Activated T-cell treated with anti-CD3 and anti-CD28 coated beads for 1 hour (primary cell): ENCODE measurements around the gene METTL26.
A peak's percentile ranks its signal among the peaks of the same experiment; 100 is the strongest.
"Not testable (repeated sequence)": the region's sequence is repeated elsewhere in the genome, so short reads cannot be mapped to it uniquely, and the experiment has no call there.

Source experiments
- DNase-seq: peaks from one replicate; pipeline ENCODE4 v3.0.0-alpha.2; 2020; ENCODE audit warnings: low read depth

Gene METTL26

DNA sequence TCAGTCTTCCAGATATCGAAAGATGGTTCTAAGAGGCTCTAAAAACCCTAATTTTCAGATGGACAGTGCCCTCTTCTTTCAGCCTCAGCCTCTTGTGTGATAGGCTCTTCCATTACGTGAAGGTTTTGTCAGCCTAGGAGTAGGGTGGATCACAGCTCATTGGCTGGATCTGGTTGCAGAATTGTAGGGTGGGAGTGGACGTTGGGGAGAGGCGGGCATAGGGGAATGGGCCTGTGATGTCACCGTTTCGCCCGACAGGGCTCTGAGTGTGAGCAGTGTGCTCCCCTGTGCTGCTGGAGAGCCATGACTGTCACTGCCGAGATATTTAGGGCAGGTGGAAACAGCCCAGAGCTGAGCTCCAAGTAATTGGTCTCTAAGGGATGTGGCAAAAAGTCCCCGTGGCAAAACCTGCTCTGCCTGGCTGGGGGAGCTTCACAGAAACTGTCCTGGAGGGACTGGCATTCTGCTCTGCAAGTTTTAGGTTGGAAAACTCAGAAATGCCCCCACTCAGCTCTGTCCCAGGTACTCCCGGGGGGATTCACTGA, 11.5 kb downstream of the METTL26 start:
- no peak for DNase-seq

DNA sequence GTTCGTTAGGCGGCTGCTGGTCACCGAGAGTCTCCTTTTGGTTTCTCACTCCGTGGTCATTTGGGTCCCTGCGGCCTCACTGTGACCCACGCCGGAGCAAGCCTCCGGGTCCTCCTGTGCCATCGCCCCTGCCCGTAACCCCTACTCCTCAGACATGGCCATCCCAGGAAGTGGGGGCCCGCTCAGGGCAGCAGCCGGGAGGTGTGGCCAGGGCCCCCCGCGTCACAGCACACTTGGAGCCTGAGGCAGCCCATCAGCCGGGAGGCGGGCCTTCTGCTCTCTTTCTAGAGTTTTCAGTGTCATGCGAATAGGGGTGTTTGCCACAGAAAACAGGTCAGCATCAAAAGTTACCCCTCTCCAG, 13.2 kb downstream of the METTL26 start:
- no peak for DNase-seq

DNA sequence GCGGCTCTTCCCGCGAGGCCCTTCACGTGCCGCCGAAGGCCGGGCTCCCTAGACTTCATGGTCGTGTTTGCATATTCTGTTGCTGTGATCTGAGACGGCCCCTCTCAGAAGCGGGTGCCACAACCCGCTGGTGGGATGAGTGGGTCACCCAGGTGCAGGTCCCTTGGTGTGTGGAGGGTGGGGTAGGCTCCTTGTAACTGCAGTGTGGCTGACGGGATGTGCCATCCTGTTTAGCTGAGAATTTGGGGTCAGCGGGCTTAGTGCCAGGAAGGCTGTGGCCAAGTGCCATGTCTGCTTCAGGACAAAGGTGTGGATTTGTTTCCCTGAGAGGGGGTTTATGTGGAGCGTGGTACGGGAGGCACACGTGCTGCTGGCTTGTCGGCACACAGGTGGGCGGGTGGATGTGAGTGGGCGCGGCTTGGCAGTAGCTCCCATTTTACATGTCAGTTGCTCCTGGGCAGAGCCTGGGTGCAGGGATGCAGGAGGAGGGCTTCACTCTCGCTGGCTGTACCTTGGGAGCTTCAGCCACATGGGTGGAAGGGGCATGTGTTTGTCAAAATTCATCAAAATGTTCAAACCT, 14.5 kb downstream of the METTL26 start:
- no peak for DNase-seq

DNA sequence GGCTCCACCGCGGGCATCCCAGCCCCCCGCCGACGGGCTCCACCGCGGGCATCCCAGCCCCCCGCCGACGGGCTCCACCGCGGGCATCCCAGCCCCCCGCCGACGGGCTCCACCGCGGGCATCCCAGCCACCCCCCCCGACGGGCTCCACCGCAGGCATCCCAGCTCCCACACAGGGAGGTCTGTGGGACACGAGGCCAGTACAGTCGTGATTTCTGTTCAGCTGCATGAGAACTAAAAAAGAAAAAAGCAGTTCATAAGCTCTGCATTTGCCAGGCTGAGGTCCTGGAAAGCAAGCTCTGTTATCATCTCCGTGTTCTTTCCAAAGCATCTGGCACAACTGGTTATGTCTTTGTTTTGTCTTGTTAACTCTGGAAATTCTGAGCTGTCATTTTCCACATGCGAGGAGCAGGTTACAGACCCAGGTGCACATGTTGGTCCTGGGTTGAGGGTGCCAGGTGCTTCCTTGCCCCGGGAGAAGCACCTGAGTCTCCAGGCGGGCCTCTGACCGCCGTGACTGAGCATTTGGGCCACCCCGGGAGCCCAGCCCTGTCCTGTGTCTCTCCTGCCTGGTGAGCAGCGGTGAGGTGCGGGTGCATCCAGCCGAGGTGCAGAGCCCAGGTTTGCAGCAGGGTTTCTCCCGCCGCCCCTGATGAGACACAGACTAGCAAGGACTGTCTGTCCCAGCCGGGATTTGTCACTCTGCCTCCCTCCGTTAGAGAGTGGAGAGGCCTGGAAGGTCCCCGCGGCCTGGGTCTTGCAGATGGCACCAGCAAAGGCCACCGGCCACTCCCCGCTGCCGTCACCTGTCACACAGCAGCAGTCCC, 15.2 kb downstream of the METTL26 start:
- DNase-seq: no peak

DNA sequence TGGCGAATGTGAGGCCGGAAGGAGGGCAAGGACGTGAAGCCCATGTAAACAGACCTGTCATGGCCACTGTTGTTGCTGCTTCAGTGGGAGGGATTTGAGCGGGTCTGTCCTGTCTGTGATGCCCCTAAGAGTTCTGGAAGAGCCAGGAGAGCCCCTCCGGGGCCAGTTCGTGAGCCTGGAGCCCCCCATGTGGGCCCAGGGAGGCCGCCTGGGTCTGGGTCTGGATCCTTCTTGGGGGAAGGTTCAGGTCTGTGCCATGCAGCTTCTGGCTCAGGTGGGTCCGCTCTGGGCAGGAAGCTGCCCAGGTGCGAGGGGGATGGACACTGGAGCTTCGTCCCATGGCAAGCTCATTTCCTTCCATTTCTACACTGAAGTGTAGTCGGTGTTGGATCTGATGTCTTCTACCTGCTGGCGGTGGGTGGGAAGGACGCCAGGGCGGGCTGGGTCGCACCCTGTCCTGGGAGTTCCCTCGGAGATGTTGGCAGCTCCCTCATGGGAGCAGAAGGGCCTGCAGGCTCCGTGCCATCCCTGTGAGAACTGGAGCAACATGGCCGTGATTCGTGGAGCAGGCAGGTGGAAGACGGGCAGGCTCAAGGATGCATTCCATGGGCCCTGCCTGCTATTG, 16.5 kb downstream of the METTL26 start:
- DNase-seq: no peak

DNA sequence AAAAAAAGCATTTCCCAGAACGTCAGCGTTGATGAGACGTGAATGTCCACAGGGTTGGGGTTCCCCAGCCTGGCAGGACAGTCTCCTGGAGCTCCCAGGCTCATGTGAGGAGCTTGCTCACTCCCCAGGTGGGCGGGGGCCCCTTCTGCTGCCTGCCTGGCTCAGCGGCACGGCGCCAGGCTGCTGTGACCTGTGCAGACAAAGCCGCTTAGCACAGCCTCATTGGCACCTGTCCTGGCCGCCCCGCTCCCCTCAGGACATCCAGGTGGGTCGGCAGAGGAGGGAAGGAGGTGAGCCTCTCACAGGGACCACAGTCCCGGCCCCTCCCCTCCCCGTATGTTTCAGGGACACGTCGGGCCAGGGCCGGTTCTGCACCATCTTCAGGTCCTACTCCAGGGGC, 18.2 kb downstream of the METTL26 start:
- no peak for DNase-seq

DNA sequence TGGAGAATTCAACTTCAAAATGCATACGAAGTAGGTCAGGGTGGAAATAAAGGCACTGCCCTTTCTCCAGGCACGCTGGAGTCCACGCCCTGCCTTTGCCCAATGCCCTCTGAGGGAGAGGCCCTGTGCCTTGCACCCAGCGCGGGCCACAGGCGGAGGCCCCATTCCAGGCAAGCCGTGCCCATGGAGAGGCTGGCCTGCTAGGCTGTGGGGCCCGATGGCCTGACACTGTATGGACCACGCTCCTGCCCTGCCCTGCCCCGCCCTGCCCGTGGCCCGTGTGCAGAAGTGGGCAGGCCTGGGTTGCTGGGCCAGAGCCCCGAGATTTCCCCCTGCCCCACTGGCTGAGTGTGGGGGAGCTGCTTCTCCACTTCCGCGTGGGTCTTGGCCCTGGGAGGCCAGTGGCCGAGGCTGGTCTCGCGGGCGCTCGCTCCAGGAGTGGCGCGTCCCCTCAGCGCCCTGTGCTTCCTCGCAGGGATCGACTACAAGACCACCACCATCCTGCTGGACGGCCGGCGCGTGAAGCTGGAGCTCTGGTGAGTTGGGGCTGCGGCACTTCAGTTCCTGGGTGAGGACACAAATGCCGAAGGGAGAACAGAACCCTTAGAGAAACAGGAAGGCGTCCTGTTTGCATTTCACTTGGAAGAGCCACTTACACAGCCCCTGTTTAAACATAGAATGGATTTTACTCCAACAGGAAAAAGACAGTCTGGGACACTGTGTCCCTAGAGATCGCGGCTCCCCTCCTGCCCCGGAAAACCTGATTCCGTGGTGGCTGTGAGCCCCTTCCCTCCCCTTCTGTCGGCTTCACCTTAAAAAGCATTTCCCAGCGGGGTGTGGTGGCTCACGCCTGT, 19.1 kb downstream of the METTL26 start:
- DNase-seq: no peak

DNA sequence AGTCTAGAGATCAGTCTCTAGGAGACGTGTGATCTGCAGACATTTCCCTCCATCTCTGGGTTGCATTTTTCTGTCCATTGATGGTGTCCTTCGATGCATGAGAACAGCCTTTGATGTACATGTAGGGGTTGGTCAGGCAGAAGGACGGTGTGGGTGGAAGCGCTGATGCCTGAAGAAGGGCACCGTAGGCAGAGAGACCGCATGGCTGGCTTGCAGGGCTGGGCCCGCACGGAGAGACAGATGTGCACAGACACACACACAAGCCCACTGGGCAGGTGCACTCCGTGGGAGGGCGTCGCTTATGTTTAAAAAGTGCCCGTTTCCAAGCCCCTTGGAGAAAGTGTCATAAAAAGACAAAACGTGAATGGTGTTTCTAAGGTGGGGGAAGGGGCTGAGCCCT, 21.0 kb downstream of the METTL26 start:
- no peak for DNase-seq

DNA sequence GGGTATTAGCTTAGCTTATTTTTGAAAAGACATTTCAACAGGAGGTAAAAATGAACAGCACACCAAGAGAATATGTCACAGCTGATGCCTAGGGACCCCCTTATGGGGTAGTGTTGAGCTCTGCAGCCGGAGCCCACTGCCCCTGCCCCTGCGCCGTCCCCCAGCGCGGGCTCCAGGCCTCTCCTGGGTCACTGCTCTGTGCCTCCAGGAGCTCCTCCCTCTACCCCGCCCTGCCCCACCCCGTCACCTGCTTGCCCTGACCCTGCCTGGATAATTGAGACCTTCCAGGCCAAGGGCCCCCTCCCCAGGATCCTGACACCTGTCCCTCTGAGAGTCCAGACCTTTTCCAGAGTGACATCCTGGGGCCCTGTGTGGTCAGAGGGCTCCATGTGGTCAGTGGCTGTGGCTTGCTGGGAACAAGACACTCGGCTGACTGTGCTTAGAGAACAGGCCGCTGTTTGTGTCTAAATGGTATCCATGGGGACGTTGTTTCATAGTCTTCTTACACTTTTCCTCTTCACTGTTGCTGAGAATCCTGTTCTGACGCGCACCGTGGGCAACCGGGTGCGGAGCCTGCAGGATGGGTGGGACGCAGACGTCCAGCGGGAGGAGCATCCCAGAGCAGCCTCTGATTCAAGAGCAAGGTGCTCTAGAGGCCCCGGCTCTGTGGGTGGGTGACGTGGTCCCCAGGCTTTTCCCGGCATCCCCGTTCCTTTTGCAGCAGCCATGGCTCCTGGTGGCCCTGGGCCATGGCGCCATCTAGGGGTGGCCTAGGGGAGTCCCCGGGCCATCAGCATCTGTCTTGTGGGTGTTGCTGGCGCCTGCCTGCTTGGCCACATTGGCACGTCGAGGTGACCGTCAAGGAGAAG, 25.4 kb downstream of the METTL26 start:
- peak; percentile 46 for DNase-seq

DNA sequence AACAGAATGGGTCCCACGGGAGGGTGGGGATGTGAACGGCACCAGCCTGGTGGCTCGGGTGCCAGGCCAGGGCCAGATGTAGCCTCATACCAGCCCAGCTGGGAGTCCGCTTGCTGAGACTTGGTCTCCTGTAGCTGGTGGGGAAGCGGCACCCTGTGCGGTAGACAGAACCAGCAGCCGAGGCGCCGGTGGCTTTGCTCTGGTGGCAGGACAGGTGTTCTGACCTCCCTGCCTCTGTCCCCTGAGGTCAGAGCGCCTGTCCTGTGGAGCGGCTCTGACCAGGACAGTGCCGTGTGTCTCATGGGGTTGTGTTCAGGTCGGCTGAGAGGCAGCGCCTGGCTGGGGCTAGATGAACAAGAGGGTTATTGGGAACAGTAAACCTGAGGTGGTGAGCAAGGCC, 26.1 kb downstream of the METTL26 start:
- DNase-seq: no peak

DNA sequence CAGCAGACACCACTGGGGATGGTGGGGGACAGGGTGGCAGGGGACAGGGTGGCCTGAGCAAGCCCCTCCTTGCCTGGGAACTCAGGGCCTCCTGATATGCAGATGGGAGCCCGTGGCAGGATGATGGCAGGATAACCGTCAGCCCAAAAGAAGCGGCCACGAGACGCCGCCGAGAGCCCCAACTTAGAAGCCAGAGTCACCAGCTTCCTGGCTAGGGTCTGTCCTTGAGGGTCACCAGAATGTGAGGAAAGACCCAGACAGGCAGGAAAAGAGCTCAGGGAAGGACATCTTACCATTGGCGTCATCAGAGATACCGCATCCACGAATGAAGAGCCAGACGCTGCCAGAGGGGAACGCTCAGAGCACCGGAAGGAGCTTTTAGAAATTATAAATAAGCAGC, 26.8 kb downstream of the METTL26 start:
- no peak for DNase-seq

DNA sequence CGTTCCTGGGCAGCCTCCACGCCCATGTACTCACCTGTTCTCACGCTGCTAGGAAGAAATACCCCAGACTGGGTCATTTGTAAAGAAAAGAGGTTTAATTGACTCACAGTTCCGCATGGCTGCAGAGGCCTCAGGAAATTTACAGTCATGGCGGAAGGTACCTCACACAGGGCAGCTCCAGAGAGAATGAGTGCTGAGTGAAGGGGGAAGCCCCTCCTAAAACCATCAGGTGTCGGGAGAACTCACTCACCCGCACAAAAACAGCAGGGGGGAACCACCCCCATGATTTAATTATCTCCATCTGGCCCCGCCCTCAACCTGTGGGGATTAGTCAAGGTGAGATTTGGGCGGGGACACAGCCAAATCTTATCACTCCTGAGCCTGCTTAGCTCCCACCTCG, 28.1 kb downstream of the METTL26 start:
- DNase-seq: no peak

DNA sequence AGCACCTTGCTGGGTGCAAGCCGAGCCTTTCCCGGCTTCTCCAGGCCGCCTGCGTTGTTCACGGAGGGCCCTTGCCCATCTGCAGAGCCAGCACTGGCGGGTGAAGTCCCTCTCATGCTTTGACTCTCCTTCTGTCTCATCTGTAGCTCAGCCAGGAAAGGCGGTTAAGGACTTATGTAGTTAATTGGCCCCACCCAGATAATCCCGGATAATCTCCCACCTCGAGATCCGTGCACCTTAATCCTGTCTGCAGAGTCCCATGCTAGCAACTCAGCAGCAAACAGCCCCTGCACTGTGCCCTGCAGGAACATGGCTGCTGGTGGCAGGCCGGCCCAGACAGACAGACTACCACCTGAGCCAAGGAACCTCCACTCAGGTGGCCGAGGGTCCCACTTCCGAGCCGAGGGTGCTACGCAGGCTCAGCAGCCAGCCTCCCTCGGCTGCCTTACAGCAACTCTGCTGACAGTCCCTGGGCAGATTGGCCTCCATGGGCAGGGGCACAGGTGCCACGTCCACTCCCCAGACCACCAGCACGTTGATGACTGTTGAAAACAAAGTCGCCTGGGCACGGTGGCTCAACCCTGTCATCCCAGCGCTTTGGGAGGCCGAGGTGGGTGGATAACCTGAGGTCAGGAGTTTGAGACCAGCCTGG, 29.3 kb downstream of the METTL26 start:
- DNase-seq: no peak

DNA sequence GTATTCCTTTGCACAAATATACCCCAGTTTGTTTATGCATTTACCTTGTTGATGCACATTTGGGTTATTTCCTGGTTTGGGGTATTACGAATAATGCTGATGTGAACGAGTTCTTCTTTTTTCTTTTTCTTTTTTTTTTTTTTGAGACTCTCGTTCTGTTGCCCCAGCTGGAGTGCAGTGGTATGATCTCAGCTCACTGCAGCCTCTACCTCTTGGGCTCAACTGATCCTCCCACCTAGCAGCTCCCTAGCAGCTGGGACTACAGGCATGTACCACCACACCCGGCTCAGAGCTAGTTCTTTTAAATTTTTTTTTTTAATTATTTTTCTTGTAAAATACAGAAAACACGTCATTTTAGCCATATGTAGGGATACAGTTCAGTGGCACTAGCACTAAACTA, 32.2 kb downstream of the METTL26 start:
- no peak for DNase-seq

DNA sequence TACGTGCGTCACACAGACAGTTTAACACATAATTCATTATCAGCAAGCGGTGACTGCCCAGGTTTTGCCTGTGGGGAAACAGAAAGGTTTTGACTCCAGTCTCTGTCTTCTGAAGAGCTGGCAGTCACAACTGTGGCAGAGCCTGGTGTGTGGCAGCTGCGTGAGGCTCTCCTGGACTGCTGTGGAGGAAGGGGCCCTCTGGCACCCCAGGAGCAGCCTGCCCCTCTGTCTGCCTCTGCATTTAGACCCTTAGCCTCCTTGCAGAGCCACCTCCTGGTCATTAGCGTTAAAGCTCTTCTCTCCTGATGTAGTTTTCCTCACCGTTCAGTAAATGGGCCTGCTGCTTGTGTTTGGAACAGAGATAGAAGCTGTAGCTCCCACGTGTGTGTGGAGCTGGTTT, 35.3 kb downstream of the METTL26 start:
- DNase-seq: no peak

DNA sequence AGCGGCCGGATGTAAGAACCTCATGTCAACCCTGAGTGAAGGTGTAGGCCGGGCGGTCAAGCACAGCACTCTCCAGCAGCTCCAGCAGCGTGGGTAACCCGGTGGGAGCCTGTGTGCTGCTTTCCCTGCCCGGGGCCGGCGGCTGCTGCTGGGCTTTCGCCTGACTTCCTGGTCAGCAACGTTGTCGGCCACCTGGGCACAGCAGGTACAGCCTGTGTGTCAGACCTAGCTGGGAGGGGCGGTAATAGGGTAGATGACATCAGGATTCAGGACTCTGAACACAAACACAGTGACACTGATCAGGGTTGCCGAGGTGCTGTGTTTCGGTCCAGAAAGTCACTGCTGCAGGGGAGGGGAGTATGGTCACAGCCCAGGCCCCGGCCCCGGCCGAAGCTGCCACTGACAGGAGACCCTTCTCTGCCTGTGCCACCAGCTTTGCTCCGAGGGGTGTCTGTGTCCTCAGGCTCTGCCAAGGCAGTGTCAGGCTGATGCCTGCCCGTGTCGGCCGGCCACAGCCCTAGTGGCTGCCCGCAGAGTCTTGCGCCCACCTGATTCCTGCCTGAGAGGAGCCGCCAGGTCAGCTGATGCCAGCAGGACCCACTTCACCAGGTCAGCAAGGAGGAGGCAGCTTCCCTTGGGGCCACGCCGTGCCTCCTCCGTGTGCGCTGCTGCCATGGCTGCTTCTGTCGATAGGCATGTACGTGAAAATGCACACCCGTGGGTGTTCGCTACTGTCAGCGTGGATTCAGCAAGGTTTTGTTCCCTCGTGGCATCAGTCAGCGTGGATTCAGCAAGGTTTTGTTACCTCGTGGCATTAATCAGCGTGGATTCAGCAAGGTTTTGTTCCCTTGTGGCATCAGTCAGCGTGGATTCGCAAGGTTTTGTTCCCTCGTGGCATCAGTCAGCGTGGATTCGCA, 37.0 kb downstream of the METTL26 start:
- DNase-seq: no peak

DNA sequence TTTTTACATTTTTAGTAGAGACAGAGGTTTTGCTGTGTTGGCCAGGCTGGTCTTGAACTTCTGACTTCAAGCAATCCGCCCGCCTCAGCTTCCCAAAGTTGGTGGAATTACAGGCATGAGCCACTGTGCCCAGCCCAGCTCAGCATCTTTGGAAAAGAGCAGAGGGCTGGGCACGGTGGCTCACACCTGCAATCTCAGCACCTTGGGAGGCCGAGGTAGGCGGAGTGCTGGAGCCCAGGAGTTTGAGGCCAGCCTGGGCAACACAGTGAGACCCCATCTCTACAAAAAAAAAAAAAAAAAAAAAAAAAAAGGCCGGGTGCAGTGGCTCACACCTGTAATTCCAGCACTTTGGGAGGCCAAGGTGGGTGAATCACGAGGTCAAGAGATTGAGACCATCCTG, 38.5 kb downstream of the METTL26 start:
- not testable (repeated sequence) for DNase-seq

DNA sequence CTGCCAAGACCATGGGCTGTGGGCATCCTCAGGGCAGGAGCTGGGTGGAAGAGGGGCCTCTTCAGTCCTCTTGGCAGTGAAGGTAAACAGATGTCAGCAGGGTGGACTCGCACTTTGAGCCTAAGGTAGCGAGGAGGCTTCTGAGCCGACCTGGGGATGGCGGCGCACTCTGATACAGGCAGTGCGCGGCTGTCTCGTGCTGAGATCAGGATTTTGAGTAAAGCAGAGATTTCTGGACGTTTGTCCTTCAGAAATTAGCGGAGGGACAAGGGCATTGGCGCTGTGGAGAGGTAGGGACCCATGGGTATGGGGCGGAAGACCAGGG, 39.4 kb downstream of the METTL26 start:
- no peak for DNase-seq

DNA sequence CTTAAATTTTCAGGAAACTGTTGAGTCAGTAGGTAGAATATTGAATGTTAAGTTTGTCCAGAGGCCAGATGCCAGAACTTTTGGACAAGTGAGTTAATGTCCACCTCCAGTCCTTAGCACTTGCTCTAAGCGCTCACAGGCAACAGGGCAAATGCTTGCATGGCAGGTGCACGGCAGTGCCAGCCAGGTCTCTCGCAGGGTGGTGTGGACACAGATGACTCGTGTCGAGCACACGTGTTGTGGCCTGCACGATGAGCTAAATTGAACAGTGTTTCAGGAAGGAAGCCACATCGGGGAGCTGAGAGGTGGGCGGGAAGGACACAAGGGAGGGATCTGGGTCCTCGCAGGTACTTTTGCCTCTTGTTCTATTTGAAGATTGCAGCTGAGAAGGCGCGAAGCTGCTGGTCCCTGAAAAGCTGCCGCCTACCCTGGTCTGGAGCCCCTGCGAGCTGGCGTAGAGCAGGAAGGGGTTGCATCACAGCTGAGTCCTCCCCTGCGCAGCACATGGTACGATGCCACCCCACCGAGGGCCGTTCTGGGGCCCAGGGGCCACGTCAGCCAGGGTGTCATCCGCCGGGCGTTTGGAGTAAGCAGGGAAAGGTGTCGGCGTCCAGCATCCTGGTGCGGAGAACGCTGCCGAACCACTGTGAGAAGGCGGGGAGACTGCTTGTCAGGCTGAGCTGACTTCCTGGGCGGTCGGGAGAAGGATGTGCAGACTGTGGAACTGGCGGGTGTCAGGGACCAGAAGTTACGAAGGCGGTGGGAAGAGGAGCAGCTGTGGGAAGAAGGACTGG, 40.0 kb downstream of the METTL26 start:
- DNase-seq: no peak
